Tibial nerve (tissue), 4 donors: ENCODE measurements around the gene MDFIC. TPM values are rescaled to one million over a fixed set of nuclear protein-coding genes. Genes with fewer than 3 reads are reported as not detected.
A peak's percentile ranks its signal among the peaks of the same experiment; 100 is the strongest.

ENCODE experiments used
- DNase-seq, 2 donors: peaks; one replicate each; pipeline ENCODE4 v3.0.0-alpha.2; 2019; ENCODE audit warnings: low spot score in 2 of 2
- H3K27ac ChIP-seq, 4 donors: fragments of 200-600 bp; sonication (generic) in 3 of 4; one replicate each; pipeline ENCODE4 v1.5.1; 2017 to 2019; ENCODE audit warnings: mild to moderate bottlenecking in 1 of 4
- H3K27me3 ChIP-seq, 2 donors: fragments of 200-600 bp; sonication (generic) in 1 of 2; one replicate each; pipeline versions ENCODE4 v1.5.1 to v1.6.0; 2017 to 2019
- H3K36me3 ChIP-seq, 3 donors: fragments of 200-600 bp; sonication (generic); one replicate each; pipeline ENCODE4 v1.5.1; 2018 to 2019
- H3K4me1 ChIP-seq, 4 donors: fragments of 200-600 bp; sonication (generic) in 3 of 4; one replicate each; pipeline ENCODE4 v1.5.1; 2017 to 2019
- H3K4me3 ChIP-seq, 4 donors: fragments of 200-600 bp; sonication (generic) in 3 of 4; one replicate each; pipeline ENCODE4 v1.5.1; 2017 to 2019; ENCODE audit warnings: mild to moderate bottlenecking in 1 of 4, moderate library complexity in 1 of 4
- H3K9me3 ChIP-seq, 4 donors: fragments of 200-600 bp; sonication (generic) in 3 of 4; one replicate each; pipeline ENCODE4 v1.5.1; 2017 to 2019
- EP300 ChIP-seq, 2 donors: sonication (generic); formaldehyde crosslinking; IDR thresholded peaks; one replicate each; pipeline ENCODE4 v1.6.1; 2017; ENCODE audit warnings: antibody characterized with exemption in 2 of 2, mild to moderate bottlenecking in 1 of 2
- POLR2A ChIP-seq, 2 donors: fragments of 450-650 bp; IDR thresholded peaks; one replicate each; pipeline ENCODE4 v1.6.1; 2017; ENCODE audit warnings: antibody characterized with exemption in 2 of 2, mild to moderate bottlenecking in 2 of 2, moderate library complexity in 2 of 2
- WGBS, 2 donors: methylation state at CpG; one replicate each; pipeline ENCODE4 v1.1.5; 2018; 5-methylcytosine and 5-hydroxymethylcytosine counted together
- total RNA-seq, 4 donors: library from RNA; depleted of rRNA; stranded (reverse); fragments of >200 nt; gene quantifications; one replicate each; pipeline ENCODE4 v1.1.0, GENCODE V29; 2016
- TF ChIP-seq, protein P1 (sequence below), 5 experiments: fragments of 200-600 bp in 3 of 5; fragments of 450-650 bp in 2 of 5; sonication (generic) in 3 of 5; IDR thresholded peaks; one replicate each; pipeline ENCODE4 v1.5.1; 2016 to 2019; ENCODE audit warnings: antibody characterized with exemption in 5 of 5, mild to moderate bottlenecking in 3 of 5, moderate library complexity in 2 of 5

The MDFIC gene
- total RNA-seq, 4 donors from 2014 or later = 41.2 to 72.2 (median 67.4) TPM

DNA sequence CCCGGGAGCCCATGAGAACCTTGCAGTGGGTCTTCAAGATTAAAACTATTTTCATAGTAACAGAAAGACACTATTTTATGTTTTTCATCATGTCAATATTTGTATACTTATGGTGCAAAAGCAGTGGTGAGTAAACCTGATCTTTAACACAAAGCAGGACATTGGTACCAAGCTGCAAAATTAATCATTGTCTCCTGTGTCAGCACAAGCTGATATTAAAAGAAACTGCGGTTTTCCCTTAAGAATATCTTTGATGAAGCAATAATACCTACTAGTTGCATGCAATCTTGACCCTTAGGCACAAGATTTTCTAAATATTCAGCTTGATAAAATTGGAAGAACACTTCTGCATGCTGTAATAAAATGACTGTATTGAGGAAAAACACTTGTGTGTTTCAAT is 121.7 kb downstream of the MDFIC start:
- DNase-seq = no peak

DNA sequence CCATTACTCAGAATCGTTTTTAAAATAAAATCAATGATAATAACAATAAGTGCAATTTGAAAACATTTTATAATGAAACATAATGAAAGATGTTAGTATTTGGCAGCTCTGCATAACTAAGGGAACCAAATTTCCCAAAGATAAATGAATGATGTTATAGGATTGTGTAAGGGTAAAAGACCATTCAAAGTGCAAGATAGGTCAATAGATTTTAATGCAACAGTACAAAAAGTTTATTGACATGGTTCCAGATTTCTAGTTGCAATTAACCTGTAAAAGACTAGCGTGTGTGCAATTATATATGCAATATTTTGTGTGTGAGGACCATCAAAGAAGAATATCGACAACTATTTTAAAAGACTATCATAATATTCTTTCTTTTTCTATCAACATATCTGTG is 122.3 kb downstream of the MDFIC start:
- no peak overlapping the region for H3K4me3 ChIP-seq
- no peak for DNase-seq
- H3K4me1 ChIP-seq = no peaks in the 10 kb centered on the region
- H3K9me3 ChIP-seq = no peaks in the 10 kb centered on the region
- H3K27me3 ChIP-seq = no peaks in the 10 kb centered on the region
- 62 to 77% methylated on average over 3 of the region's 3 CpGs for WGBS, 2 donors
- TF ChIP-seq, protein P1, sequence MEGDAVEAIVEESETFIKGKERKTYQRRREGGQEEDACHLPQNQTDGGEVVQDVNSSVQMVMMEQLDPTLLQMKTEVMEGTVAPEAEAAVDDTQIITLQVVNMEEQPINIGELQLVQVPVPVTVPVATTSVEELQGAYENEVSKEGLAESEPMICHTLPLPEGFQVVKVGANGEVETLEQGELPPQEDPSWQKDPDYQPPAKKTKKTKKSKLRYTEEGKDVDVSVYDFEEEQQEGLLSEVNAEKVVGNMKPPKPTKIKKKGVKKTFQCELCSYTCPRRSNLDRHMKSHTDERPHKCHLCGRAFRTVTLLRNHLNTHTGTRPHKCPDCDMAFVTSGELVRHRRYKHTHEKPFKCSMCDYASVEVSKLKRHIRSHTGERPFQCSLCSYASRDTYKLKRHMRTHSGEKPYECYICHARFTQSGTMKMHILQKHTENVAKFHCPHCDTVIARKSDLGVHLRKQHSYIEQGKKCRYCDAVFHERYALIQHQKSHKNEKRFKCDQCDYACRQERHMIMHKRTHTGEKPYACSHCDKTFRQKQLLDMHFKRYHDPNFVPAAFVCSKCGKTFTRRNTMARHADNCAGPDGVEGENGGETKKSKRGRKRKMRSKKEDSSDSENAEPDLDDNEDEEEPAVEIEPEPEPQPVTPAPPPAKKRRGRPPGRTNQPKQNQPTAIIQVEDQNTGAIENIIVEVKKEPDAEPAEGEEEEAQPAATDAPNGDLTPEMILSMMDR (IDR thresholded peaks at IDR 0.05) = no peak
- TF ChIP-seq POLR2A (IDR thresholded peaks at IDR 0.05) (no peak), EP300 (IDR thresholded peaks at IDR 0.05) (no peak)
- H3K36me3 ChIP-seq = no peaks in the 10 kb centered on the region
- no peak overlapping the region for H3K27ac ChIP-seq

More for the DNA sequence above, 121.7 kb downstream of the MDFIC start:
- WGBS, 2 donors = 40 to 88% methylated on average over 2 of the region's 2 CpGs
- Histone ChIP-seq H3K9me3 (no peaks in the 10 kb centered on the region), H3K27me3 (no peaks in the 10 kb centered on the region), H3K36me3 (no peaks in the 10 kb centered on the region), H3K27ac (no peak overlapping the region), H3K4me1 (no peaks in the 10 kb centered on the region), H3K4me3 (no peak overlapping the region)
- TF ChIP-seq, protein P1 (IDR thresholded peaks at IDR 0.05) = no peak
- no peak for TF ChIP-seq POLR2A (IDR thresholded peaks at IDR 0.05)
- TF ChIP-seq EP300 (IDR thresholded peaks at IDR 0.05) = no peak

DNA sequence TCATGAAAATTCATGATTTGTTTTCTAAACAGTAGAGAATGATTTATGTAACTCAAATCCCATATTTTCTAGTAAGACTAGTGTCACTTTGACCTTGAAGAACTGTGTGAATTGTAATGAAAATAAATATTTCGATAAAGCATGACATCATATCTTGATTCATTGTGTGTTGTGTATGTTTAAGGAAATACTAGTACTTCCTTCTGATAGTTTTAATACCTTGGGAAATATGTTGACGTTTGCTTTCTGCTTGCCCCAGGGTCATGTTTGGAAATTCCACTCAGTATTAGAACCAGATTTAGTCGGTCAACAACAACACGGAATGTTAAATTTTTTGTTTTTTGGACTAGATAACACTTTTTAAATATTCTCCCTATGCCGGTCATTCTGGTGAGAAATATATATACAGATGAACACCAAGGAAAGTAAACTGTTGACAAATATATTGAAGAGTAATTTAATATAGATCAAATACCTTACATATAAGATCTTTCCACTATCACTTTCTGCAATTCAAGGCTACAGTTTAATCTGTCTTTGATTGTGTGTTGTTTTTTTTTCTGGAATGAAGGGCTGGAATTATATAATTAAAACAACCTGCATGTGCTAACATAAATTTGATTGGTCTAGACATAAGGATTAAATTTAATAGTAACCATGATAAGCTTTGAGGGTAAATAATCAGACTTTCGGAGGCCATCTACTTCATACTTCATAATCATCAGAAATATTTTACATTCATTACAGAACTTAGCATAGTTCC is 126.2 kb downstream of the MDFIC start:
- Histone ChIP-seq H3K27ac (no peak overlapping the region), H3K9me3 (peaks cover 0 to 4% (median 0%) of the 10 kb centered on the region in 4 donors), H3K36me3 (no peaks in the 10 kb centered on the region), H3K27me3 (no peaks in the 10 kb centered on the region), H3K4me1 (no peaks in the 10 kb centered on the region), H3K4me3 (no peak overlapping the region)
- WGBS, 2 donors = 59 to 60% methylated on average over 6 of the region's 6 CpGs
- no peak for DNase-seq
- TF ChIP-seq EP300 (IDR thresholded peaks at IDR 0.05) = no peak
- no peak for TF ChIP-seq POLR2A (IDR thresholded peaks at IDR 0.05)
- TF ChIP-seq, protein P1 (IDR thresholded peaks at IDR 0.05) = no peak

DNA sequence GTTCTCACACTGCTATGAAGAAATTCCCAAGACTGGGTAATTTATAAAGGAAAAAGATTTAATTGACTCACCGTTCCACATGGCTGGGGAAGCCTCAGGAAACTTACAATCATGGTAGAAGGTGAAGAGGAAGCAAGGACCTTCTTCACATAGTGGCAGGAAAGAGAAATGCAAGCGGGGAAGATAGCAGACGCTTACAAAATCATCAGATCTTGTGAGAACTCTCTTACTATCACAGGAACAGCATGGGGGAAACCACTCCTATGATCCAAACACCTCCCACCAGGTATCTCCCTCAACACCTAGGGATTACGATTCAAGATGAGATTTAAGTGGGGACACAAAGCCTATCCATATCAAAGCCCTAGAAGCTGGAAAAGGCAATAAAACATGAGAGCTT is 130.8 kb downstream of the MDFIC start:
- no peaks in the 10 kb centered on the region for H3K36me3 ChIP-seq
- H3K9me3 ChIP-seq = peaks cover 0 to 4% (median 0%) of the 10 kb centered on the region in 4 donors
- no peak overlapping the region for H3K27ac ChIP-seq
- H3K4me3 ChIP-seq = no peak overlapping the region
- H3K4me1 ChIP-seq = no peaks in the 10 kb centered on the region
- WGBS, 2 donors = 71 to 75% methylated on average over 4 of the region's 4 CpGs
- no peak for DNase-seq
- TF ChIP-seq POLR2A (IDR thresholded peaks at IDR 0.05) = no peak
- no peaks in the 10 kb centered on the region for H3K27me3 ChIP-seq

DNA sequence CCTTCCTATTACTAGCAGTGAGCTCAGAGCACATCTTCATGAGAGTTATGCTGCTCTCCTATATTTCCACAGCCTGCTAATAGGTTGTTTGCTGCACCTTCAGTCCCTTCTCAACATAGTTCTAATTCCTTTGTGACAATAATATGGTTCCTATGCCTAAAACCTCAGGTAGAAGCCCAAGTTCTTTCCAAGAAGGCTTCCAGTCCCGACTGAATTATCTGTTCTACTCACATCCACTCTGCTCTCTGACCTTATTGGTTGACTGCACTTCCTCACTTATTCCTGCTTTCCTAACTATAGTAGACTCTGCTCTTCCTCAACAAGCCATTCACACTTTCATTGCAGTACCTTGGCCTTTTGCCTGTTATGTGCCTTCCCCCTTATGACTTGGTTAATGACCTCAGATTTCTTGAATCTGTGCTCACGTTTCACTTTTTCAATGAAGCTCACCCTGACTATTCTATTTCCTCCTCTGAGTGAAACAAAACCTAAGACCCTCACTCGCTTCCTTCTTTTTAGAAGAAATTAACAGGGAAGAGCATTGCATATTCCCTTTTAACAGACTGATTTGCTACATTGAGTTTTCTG is 132.7 kb downstream of the MDFIC start:
- Histone ChIP-seq H3K4me1 (peaks cover 0 to 9% (median 0%) of the 10 kb centered on the region in 4 donors), H3K36me3 (no peaks in the 10 kb centered on the region), H3K9me3 (peaks cover 0 to 4% (median 0%) of the 10 kb centered on the region in 4 donors), H3K4me3 (no peak overlapping the region), H3K27ac (no peak overlapping the region), H3K27me3 (no peaks in the 10 kb centered on the region)
- no peak for DNase-seq
- 48 to 61% methylated on average over 3 of the region's 3 CpGs for WGBS, 2 donors
- TF ChIP-seq POLR2A (IDR thresholded peaks at IDR 0.05) = no peak
- TF ChIP-seq EP300 (IDR thresholded peaks at IDR 0.05) = peak in 1 of 2 donors; percentile 43

DNA sequence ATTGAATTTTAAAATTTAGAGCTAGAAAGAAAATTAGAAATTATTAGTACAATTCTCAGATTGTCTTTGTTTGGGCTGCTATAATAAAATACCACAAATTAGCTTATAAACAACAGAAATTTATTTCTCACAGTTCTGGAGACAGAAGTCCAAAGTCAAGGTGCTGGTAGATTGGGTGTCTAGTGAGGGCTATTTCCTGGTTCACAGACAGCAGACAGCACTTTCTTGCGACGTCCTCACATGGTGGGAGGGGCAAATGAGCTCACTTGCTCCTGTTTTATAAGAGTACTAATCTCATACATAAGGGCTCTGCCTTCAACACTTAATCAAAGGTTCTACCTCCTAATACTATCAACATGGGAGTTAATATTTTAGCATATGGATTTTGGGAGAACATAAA is 134.1 kb downstream of the MDFIC start:
- Histone ChIP-seq H3K36me3 (no peaks in the 10 kb centered on the region), H3K27me3 (no peaks in the 10 kb centered on the region), H3K9me3 (peaks cover 0 to 4% (median 0%) of the 10 kb centered on the region in 4 donors), H3K4me1 (peaks cover 0 to 20% (median 2%) of the 10 kb centered on the region in 4 donors), H3K4me3 (no peak overlapping the region), H3K27ac (no peak overlapping the region)
- TF ChIP-seq POLR2A (IDR thresholded peaks at IDR 0.05) = no peak
- no peak for TF ChIP-seq EP300 (IDR thresholded peaks at IDR 0.05)
- TF ChIP-seq, protein P1 (IDR thresholded peaks at IDR 0.05) = no peak
- WGBS, 2 donors = 68 to 80% methylated on average over 2 of the region's 2 CpGs
- DNase-seq = no peak
